HG03175 (cell line): ENCODE results near the gene PTPRN2.

ENCODE experiments used
- ATAC-seq: cut with Tn5 transposase; IDR thresholded peaks from one replicate; pipeline ENCODE4 v1.9.1; 2021; ENCODE audit warnings: mild to moderate bottlenecking, moderate library complexity; ENCODE audit not compliant: unreplicated experiment

Gene PTPRN2

GRCh38 chr7:157827045-157827862 lies 760.4 kb downstream of the PTPRN2 start:
- ATAC-seq: no peak

- ATAC-seq: no peak
These were observed 761.1 kb downstream of the PTPRN2 start for GRCh38 chr7:157826566-157826965.

GRCh38 chr7:157825325-157825724 lies 762.3 kb downstream of the PTPRN2 start:
- no peak for ATAC-seq

GRCh38 chr7:157824819-157825121 lies 762.9 kb downstream of the PTPRN2 start:
- no peak for ATAC-seq

- no peak for ATAC-seq
These were observed 763.4 kb downstream of the PTPRN2 start for GRCh38 chr7:157824011-157824818.

- no peak for ATAC-seq
These were observed 765.0 kb downstream of the PTPRN2 start for GRCh38 chr7:157822688-157823031.

GRCh38 chr7:157821959-157822687 lies 765.5 kb downstream of the PTPRN2 start:
- no peak for ATAC-seq

GRCh38 chr7:157820796-157821195 lies 766.8 kb downstream of the PTPRN2 start:
- ATAC-seq: no peak

- ATAC-seq: no peak
These were observed 768.2 kb downstream of the PTPRN2 start for GRCh38 chr7:157819455-157819807.

- no peak for ATAC-seq
These were observed 768.7 kb downstream of the PTPRN2 start for GRCh38 chr7:157818701-157819454.

- ATAC-seq: no peak
These were observed 769.5 kb downstream of the PTPRN2 start for GRCh38 chr7:157817944-157818700.

- no peak for ATAC-seq
These were observed 770.2 kb downstream of the PTPRN2 start for GRCh38 chr7:157817433-157817832.

GRCh38 chr7:157816526-157817250 lies 770.9 kb downstream of the PTPRN2 start:
- ATAC-seq: no peak

GRCh38 chr7:157816086-157816485 lies 771.5 kb downstream of the PTPRN2 start:
- ATAC-seq: no peak

- ATAC-seq: no peak
These were observed 772.0 kb downstream of the PTPRN2 start for GRCh38 chr7:157815706-157816022.

GRCh38 chr7:157814931-157815705 lies 772.5 kb downstream of the PTPRN2 start:
- no peak for ATAC-seq

- ATAC-seq: no peak
These were observed 773.6 kb downstream of the PTPRN2 start for GRCh38 chr7:157813741-157814661.

GRCh38 chr7:157813053-157813452 lies 774.6 kb downstream of the PTPRN2 start:
- ATAC-seq: no peak
